ENCODE results near the gene PCDH1.
"Not testable (repeated sequence)": the region's sequence is repeated elsewhere in the genome, so short reads cannot be mapped to it uniquely, and the experiment has no call there.

PCDH1 gene

GRCh38 chr5:141878186-141878710 lies at the start of gene PCDH1:
Gene PCDH1 (minus strand): TSS chr5:141878410. CDS start chr5:141878262, 148 bp downstream.
- peak; percentile 45 for DNase-seq (ENCODE audit: low spot score)

GRCh38 chr5:141926434-141926833 lies 48.2 kb upstream of the PCDH1 start:
- no peak for DNase-seq (ENCODE audit: low spot score)

GRCh38 chr5:141923448-141924313 lies 45.5 kb upstream of the PCDH1 start, which contains the start of gene DELE1:
Gene DELE1 (plus strand): TSS chr5:141923871. CDS start chr5:141923942, 71 bp downstream.
- DNase-seq (ENCODE audit: low spot score), result peak; percentile 95

GRCh38 chr5:141922827-141923447 lies 44.7 kb upstream of the PCDH1 start:
- DNase-seq (ENCODE audit: low spot score), result not testable (repeated sequence)

GRCh38 chr5:141920771-141921170 lies 42.6 kb upstream of the PCDH1 start:
- no peak for DNase-seq (ENCODE audit: low spot score)

- peak; percentile 12 for DNase-seq (ENCODE audit: low spot score)
These were observed 41.3 kb upstream of the PCDH1 start for GRCh38 chr5:141919218-141920119.

- DNase-seq (ENCODE audit: low spot score), result no peak
These were observed 39.5 kb upstream of the PCDH1 start for GRCh38 chr5:141917760-141918159.

GRCh38 chr5:141916522-141916921 lies 38.3 kb upstream of the PCDH1 start:
- DNase-seq (ENCODE audit: low spot score), result no peak

- DNase-seq (ENCODE audit: low spot score), result no peak
These were observed 37.7 kb upstream of the PCDH1 start for GRCh38 chr5:141915881-141916336.

- no peak for DNase-seq (ENCODE audit: low spot score)
These were observed 36.6 kb upstream of the PCDH1 start for GRCh38 chr5:141914797-141915196.

- DNase-seq (ENCODE audit: low spot score), result no peak
These were observed 36.1 kb upstream of the PCDH1 start for GRCh38 chr5:141914199-141914743.

- DNase-seq (ENCODE audit: low spot score), result no peak
These were observed 35.5 kb upstream of the PCDH1 start for GRCh38 chr5:141913560-141914198.

- peak; percentile 9 for DNase-seq (ENCODE audit: low spot score)
These were observed 32.1 kb upstream of the PCDH1 start for GRCh38 chr5:141910271-141910673.

GRCh38 chr5:141909212-141909611 lies 31.0 kb upstream of the PCDH1 start:
- no peak for DNase-seq (ENCODE audit: low spot score)

- DNase-seq (ENCODE audit: low spot score), result peak; percentile 6
These were observed 30.6 kb upstream of the PCDH1 start for GRCh38 chr5:141908796-141909195.

- no peak for DNase-seq (ENCODE audit: low spot score)
These were observed 28.8 kb upstream of the PCDH1 start for GRCh38 chr5:141906972-141907371.

- no peak for DNase-seq (ENCODE audit: low spot score)
These were observed 28.3 kb upstream of the PCDH1 start for GRCh38 chr5:141906517-141906916.

- DNase-seq (ENCODE audit: low spot score), result no peak
These were observed 26.3 kb upstream of the PCDH1 start for GRCh38 chr5:141904551-141904950.

GRCh38 chr5:141903261-141903660 lies 25.1 kb upstream of the PCDH1 start:
- no peak for DNase-seq (ENCODE audit: low spot score)

GRCh38 chr5:141902015-141902814 lies 24.0 kb upstream of the PCDH1 start:
- no peak for DNase-seq (ENCODE audit: low spot score)
